ENCODE measurements around the gene KLHDC8A. TPM values are rescaled to one million over a fixed set of nuclear protein-coding genes. Genes with fewer than 3 reads are reported as not detected.
"Not testable (repeated sequence)": the region's sequence is repeated elsewhere in the genome, so short reads cannot be mapped to it uniquely, and the experiment has no call there.

KLHDC8A gene
- total RNA-seq, 1 donor from 2014 or later: not detected

GRCh38 chr1:205306929-205307566, 49.7 kb downstream of the KLHDC8A start:
- intact Hi-C loops (cut with DNase I): no loop called here
- DNase-seq (ENCODE audit: missing footprints): no peak
- ATAC-seq: no peak

- intact Hi-C loops (cut with DNase I): no loop called here
- no peak for ATAC-seq
- DNase-seq (ENCODE audit: missing footprints): no peak
Observed at GRCh38 chr1:205304695-205305070, 52.0 kb downstream of the KLHDC8A start.

- DNase-seq (ENCODE audit: missing footprints) (no peak), ATAC-seq (no peak)
- intact Hi-C loops (cut with DNase I): no loop called here
Observed at GRCh38 chr1:205304046-205304694, 52.6 kb downstream of the KLHDC8A start.

- intact Hi-C loops (cut with DNase I): no loop called here
- ATAC-seq (no peak), DNase-seq (ENCODE audit: missing footprints) (no peak)
Observed at GRCh38 chr1:205303247-205303888, 53.4 kb downstream of the KLHDC8A start.

- DNase-seq (ENCODE audit: missing footprints) (no peak), ATAC-seq (no peak)
- intact Hi-C loops (cut with DNase I): no loop called here
Observed at GRCh38 chr1:205301842-205302588, 54.7 kb downstream of the KLHDC8A start.

- intact Hi-C loops (cut with DNase I): no loop called here
- DNase-seq (ENCODE audit: missing footprints) (no peak), ATAC-seq (peak; percentile 22)
Observed at GRCh38 chr1:205301205-205301821, 55.4 kb downstream of the KLHDC8A start.

- intact Hi-C loops (cut with DNase I): no loop called here
- no peak for DNase-seq (ENCODE audit: missing footprints)
- ATAC-seq: no peak
Observed at GRCh38 chr1:205300149-205300548, 56.6 kb downstream of the KLHDC8A start.

GRCh38 chr1:205298191-205298994, 58.3 kb downstream of the KLHDC8A start:
- DNase-seq (ENCODE audit: missing footprints) (no peak), ATAC-seq (no peak)
- intact Hi-C loops (cut with DNase I): no loop called here

GRCh38 chr1:205297546-205298177, 59.1 kb downstream of the KLHDC8A start:
- ATAC-seq; intact Hi-C loops (cut with DNase I); DNase-seq (ENCODE audit: missing footprints): not testable (repeated sequence)

- no peak for DNase-seq (ENCODE audit: missing footprints)
- intact Hi-C loops (cut with DNase I): no loop called here
- no peak for ATAC-seq
Observed at GRCh38 chr1:205296154-205296553, 60.6 kb downstream of the KLHDC8A start.

GRCh38 chr1:205294934-205295333, 61.8 kb downstream of the KLHDC8A start:
- ATAC-seq (no peak), DNase-seq (ENCODE audit: missing footprints) (no peak)
- intact Hi-C loops (cut with DNase I): no loop called here

- peak; percentile 57 for ATAC-seq
- intact Hi-C loops (cut with DNase I): no loop called here
- no peak for DNase-seq (ENCODE audit: missing footprints)
Observed at GRCh38 chr1:205294175-205294917, 62.4 kb downstream of the KLHDC8A start.

GRCh38 chr1:205293350-205294074, 63.2 kb downstream of the KLHDC8A start:
- ATAC-seq (no peak), DNase-seq (ENCODE audit: missing footprints) (no peak)
- intact Hi-C loops (cut with DNase I): no loop called here

GRCh38 chr1:205291596-205291995, 65.1 kb downstream of the KLHDC8A start:
- no peak for ATAC-seq
- no peak for DNase-seq (ENCODE audit: missing footprints)
- intact Hi-C loops (cut with DNase I): no loop called here

- DNase-seq (ENCODE audit: missing footprints) (peak; percentile 79), ATAC-seq (peak; percentile 70)
- intact Hi-C loops (cut with DNase I): no loop called here
Observed at GRCh38 chr1:205287767-205288559, 68.8 kb downstream of the KLHDC8A start.

- ATAC-seq (no peak), DNase-seq (ENCODE audit: missing footprints) (no peak)
- intact Hi-C loops (cut with DNase I): no loop called here
Observed at GRCh38 chr1:205287076-205287475, 69.6 kb downstream of the KLHDC8A start.
